IPS DF 4.7 (cell line): ENCODE results near the gene BBIP1.
"Not testable (repeated sequence)": the region's sequence is repeated elsewhere in the genome, so short reads cannot be mapped to it uniquely, and the experiment has no call there.

ENCODE experiments used
- DNase-seq: peaks from one replicate; pipeline ENCODE4 v3.0.0-alpha.2; 2013; ENCODE audit warnings: low spot score; ENCODE audit errors: extremely low read depth

Gene BBIP1

DNA sequence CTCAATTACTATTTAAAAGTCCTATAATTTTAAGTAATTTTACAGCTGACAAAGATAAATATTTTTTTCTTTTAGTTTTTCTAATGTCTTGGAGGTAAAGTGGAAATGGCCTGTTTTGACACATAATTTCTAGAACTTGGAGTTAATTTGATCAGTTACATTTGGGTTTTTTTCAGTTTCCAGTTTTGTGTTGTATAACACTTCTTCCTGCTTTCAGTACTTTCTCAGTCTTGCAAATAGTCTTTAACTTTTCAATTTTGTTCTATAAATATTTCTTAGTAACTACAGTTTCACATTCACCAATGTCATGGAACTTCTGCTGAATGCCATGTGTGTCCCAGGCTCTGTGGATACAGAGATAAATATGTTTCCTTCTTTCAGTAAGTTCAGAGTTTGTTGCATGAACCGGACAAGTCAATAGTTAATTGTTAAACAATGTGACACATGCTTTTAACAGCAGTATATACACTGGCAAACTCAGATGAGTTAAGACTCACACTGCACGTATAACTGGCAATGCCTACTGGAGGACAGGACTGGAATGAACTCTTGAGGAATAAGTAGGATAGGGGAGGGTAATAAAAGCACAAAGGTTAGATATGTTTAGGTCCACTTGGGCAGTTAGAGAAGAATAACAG is 5.0 kb upstream of the BBIP1 start:
- DNase-seq = no peak

DNA sequence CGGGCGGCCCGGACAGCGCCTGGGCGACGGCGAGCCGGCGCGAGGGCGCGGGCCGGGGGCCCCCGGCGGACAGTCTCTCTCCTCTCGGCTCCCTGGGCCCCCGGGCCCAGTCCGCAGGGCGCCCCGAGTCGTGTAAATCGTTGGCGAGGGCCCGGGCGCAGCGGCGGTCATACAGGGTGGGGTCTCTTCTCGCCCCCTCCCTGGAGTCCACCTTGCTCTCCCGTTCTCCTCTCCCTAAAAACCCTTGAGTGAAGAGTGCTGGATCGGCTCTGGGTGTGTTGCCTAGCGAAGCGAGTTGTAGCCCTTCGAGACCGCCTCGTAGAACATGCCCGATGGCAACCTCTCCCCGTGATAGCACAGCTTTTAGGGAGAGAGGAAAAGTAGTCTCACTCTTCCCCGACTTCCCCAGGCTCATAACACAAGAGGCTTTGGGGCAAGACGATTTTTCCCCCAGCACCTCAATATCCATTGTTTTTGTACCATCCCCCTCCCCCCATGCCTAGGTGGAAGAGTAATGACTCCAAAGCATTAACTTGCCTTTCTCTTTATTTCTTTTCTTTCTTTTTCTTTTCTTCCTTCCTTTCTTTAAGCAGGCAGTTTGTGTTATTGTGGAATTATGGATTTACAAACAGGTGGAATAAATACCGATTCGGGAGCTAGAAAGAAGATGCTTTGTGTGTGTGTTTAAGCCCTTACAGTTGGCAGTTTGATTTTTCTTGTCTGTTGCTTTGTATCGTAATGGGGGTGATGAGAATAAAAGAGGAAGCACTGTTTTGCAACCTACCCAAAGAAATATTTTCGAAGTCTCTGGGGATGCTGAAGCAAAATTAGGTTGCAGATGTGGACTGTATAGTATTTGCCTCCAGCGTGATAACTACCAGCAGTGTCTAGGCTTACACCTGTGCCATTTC is 1.2 kb upstream of the BBIP1 start:
- no peak for DNase-seq

GRCh38 chr10:110919349-110919931 is 460 bp upstream of the BBIP1 start, which contains the start of gene SHOC2:
Gene SHOC2 (plus strand): TSS chr10:110919604. CDS start chr10:110964359, 44,755 bp downstream.
- DNase-seq = no peak

GRCh38 chr10:110918269-110918642 is 724 bp downstream of the BBIP1 start:
- DNase-seq = peak; percentile 80

DNA sequence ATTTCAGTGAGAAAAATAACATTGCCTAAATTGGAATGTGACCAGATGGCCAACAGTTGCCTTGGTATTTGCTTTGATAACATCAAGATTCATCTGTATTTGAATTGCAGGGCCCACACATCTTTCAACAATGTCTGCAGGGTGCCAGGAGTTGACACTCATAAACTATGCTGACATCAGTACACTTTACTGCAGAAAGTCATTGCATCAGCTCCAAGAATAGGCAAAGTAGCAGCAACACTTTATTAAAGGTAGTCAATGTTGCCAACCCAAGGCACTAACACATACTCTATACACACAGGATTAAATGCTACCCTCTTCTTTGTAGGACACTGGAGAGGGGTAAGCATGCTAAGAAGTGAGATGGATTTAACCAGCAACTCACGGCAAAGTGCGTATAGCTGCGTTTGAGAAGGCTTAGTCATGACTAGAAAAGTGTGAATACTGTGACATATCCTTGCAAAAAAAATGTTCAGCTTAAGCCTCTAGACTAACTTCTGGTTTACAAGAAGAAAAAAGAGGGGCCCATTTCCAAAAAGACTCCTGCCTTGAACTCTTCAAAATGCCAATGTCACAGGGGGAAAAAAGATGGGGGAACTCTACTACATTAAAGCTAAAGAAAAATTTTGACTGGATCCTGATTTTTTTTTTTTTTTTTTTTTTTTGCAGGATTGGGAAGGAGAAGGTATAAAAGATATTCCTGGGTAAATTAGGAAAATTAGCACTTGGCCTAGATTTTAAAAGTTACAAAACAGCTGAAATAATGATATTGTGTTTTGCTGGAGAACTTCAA is 2.2 kb downstream of the BBIP1 start:
- DNase-seq = no peak

GRCh38 chr10:110915600-110915999 is 3.4 kb downstream of the BBIP1 start:
- not testable (repeated sequence) for DNase-seq

GRCh38 chr10:110915035-110915434 is 3.9 kb downstream of the BBIP1 start:
- no peak for DNase-seq

GRCh38 chr10:110914431-110914830 is 4.5 kb downstream of the BBIP1 start:
- DNase-seq = no peak

DNA sequence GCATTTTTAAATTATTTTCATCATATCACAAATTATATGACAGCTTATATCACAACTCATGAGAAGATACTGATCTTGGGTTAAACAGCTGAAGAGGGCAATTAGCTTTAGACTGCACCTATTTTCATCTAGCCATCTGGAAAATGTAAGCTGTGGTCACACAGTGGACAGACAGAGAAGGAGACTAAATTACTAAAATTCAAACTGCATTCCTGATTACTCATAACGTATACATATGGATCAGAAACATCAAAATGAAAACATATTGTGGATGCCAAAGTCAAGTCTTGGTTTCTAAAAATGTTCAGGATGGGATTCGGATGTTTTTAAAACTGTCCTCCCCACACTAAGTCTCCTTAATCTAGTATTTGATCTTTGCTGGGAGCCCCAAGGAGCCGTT is 6.6 kb downstream of the BBIP1 start:
- DNase-seq = no peak

DNA sequence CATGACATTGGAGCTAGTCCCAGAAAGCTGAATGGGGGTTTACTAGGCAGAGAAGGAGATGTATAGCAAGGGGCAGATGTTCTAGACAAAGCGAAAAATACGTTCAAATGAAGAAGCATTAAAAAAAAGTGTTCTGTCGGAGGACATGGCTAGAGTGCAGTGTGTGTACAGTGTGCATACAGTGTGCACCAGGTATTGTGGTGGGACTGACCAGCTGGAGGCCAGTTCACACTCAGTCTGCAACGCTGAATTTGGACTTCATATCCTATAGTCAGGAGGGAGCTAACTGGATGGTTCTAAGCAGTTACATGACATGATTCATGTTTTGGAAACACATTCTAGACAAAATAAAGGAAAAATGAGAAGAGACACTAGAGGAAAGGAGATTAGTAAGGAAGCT is 8.8 kb downstream of the BBIP1 start:
- DNase-seq = no peak

- DNase-seq = no peak
These were observed 15.4 kb downstream of the BBIP1 start for GRCh38 chr10:110903280-110904278.

DNA sequence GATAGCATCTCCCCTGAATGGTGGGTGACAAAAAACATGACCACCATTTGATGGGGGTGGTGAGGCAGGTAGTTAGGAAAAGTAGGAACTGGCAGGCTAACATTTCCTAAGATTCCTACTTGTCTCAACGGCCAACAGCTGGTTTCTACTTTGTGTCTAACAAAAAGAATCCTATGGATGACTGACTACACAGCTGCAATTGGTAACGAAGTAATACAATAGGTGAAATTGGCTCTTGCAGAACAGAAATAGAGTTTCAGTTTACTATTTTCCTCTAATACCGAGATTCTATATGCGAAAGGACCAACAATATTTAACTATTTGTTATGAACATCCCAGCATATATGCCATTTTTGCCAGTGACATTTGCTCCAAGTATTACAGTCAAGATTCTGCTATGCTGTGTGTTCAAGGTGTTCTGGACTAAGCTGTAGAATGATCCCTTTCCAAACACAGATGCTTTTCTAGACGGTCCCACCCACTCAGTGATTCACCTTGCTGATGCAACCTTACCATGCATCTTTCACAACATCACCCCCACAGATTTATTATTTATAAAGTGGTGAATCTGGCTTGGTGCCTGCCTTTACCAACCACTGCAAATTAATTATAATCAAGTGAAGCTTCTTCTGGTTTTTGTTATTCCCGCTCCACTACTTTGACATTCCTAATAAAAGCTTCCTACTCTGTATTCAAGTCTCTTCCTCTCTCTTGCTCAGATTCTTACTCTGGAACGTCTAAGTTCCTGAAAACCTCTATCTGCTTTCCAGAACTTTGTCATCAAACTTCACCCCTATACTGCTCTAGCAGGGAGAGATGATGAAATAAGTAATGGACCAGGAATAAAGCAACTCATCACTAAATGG is 16.8 kb downstream of the BBIP1 start:
- DNase-seq = no peak

DNA sequence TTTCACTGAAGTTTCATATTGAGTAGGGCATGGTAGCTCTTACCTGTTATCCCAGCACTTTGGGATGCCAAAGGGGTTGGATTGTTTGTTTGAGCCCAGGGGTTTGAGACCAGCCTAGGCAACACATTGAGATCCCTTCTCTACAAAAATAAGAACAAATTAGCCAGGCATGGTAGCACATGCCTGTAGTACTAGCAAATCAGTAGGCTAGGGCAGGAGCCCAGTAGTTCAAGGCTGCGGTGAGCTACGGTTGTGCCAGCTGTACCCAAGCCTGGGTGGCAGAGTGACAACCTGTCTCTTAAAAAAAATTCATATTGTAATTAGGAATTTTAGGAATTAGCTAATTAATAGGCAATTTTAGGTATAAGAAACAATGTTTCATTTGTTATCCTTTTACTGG is 18.0 kb downstream of the BBIP1 start:
- DNase-seq = no peak

DNA sequence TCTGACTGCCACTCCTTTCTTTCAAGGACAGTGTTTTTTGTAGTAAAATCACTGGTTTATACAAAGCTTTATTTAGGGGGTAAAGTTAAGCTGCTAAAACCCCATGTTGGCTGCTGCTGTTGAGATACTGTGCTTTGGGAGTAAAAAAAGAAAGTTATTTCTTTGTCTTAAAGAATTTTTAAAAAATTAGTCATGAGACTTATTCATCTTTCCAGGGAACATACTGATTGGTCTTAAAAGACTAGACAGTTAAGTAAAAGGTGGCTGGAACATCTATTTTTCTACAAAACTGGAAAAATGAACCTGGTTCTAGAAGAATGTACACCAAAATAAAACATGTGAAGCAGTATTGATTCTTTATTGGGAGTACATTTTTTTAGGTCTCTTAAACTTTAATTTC is 20.6 kb downstream of the BBIP1 start:
- DNase-seq = no peak

DNA sequence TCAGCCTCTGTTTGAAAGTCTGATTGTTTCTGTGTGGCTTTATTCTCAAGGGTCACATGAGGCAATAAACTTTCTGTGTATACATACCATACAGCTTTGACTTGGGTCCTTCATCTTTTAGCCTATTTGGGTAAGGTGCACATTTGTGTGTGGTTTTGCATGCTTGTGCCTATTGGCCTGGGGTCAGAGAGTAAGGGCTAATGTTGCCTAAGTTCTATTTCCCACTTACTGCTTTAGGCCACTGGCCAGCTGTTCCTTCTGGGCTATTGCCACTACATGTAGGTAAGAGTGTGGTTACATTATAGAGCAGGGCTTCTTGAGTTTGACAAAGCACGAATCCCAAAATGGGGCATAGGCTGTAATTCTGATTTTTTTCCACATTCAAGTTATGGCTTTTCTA is 21.8 kb downstream of the BBIP1 start:
- DNase-seq = no peak

DNA sequence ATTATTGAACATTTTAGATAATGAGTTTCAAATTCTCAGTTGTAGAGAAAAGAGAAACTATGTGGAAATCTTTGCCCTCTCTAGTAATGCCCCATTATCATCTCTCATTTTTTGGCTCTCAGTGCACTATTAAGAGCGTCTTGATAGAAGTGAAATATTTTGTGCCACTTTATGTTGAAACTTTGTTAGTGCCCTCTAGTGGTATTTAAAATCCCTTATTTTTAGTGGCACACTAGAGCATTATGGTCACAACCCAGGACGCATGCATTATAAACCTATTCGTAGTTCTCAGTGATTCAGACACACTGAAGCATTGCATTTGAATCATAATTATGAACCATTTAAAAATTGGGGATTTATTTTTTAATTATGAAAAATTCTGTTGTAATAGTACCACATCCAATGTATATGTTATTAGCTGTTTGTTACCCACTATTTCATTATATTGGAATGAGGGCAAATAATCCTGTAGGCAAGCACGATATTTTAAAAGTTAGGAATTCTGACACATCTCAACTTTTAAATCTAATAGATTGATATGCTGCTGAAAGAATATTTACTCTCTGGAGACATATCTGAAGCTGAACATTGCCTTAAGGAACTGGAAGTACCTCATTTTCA is 25.3 kb downstream of the BBIP1 start:
- DNase-seq = no peak

DNA sequence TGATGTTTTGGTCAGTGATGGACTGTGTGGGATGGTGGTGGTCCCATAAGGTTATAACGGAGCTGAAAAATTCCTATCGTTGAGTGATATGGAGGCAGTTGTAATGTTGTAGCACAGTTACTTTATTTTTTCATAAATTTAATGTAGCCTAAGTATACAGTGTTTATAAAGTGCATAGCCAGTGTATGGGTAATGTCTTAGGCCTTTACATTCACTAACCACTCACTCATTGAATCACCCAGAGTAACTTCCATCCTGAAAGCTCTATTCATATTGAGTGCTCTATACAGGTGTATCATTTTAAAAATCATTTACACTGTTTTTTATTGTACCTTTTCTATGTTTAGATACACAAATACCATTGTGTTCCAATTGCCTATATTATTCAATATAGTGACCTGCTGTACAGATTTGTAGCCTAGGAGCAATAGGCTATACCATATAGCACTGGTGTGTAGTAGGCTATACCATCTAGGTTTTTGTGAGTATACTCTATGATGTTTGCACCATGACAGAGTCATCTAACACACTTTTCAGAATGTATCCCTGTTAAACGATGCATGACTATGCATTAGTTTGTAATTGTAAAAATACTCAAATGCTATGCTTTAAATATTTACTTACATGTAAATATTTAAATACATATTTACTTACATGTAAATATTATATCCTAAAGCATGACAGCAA is 26.2 kb downstream of the BBIP1 start:
- no peak for DNase-seq

DNA sequence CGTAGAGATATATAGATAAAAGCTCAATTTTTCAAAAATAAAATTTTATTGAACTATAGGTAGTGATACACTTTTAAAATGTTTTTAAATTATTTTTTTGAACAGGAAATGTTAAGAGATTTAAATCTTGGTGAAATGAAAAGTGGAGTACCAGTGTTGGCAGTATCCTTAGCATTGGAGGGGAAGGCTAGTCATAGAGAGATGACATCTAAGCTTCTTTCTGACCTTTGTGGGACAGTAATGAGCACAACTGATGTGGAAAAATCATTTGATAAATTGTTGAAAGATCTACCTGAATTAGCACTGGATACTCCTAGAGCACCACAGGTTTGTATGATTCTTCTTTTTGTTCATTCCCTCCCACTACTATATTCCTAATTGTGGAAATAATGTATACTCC is 31.4 kb downstream of the BBIP1 start:
- DNase-seq = no peak
